ENCODE data around the gene NAA25.
"Not testable (repeated sequence)": the region's sequence is repeated elsewhere in the genome, so short reads cannot be mapped to it uniquely, and the experiment has no call there.

Gene NAA25

DNA sequence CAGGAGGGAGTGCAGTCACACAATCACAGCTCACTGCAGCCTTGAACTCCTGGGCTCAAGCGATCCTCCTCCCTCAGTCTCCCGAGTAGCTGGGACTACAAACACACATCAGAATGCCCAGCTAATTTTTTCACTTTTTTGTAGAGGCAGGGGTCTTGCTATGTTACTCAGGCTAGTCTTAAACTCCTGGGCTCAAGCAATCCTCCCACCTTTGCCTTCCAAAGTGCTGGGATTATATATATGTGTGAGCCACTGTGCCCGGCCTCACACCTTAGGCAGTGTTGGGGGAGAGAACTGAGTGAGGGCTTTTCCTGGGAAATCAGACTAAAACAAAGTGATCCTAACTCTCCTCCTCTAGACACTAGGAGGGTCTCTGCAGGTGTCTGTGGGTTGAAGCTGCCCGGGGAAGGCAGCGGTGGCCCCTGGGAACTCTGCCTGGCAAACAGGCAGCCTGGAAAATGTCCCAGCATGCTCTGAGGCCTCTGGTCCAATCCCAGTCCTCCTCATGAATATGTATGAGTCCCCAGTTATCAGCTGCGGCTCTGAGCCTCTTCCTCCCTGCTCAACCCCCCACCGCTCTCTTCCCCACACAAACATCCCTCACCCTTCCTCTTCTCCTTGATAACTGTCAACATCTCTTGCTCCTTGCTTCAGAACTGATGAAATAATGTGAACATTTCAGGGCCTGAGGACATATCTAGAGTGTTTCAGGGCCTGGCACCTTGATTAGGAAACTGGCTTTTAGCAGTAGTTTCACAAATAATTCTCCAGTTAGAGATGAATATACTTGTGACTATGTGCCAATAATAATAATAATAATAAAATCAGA, 7.9 kb upstream of the NAA25 start:
- DNase-seq = no peak

- no peak for DNase-seq
Observed at GRCh38 chr12:112115259-112116045, 6.9 kb upstream of the NAA25 start.

- no peak for DNase-seq
Observed at GRCh38 chr12:112112409-112113133, 4.0 kb upstream of the NAA25 start.

DNA sequence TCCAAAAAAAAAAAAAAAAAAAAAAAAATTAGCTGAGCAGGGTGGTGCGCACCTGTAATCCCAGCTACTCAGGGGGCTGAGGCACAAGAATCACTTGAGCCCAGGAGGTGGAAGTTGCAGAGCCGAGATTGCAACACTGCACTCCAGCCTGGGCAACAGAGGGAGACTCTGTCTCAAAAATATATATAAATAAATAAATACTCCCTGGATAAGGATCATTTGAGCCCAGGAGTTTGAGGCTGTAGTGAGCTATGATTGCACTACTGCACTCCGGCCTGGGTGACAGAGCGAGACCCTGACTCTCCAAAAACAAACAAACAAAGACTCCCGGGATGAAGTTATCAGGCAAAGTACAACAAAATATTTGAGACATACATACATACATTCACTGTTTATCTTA, 3.3 kb upstream of the NAA25 start:
- DNase-seq = no peak

GRCh38 chr12:112110787-112111662, 2.4 kb upstream of the NAA25 start:
- DNase-seq = not testable (repeated sequence)

GRCh38 chr12:112107306-112108201, 1.0 kb downstream of the NAA25 start:
- DNase-seq = no peak

DNA sequence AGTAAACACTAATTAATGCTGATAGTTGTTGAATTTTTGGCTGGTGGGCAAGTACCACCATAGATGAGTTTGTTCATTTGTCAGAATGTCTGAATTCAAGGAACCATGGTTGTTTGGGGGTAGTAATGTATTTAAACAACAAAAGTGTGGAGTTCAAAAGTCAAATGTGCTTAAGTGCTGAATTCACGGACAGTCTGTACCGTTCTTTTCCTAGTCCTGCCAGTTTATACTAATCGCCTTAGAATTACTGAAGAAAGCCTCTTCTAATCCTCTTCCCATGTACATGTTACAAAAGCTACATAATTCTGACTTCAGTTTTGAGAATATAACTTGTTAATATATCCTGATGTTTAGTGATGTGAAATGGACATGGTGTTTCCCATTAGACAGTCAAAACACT, 2.7 kb downstream of the NAA25 start:
- DNase-seq = no peak

DNA sequence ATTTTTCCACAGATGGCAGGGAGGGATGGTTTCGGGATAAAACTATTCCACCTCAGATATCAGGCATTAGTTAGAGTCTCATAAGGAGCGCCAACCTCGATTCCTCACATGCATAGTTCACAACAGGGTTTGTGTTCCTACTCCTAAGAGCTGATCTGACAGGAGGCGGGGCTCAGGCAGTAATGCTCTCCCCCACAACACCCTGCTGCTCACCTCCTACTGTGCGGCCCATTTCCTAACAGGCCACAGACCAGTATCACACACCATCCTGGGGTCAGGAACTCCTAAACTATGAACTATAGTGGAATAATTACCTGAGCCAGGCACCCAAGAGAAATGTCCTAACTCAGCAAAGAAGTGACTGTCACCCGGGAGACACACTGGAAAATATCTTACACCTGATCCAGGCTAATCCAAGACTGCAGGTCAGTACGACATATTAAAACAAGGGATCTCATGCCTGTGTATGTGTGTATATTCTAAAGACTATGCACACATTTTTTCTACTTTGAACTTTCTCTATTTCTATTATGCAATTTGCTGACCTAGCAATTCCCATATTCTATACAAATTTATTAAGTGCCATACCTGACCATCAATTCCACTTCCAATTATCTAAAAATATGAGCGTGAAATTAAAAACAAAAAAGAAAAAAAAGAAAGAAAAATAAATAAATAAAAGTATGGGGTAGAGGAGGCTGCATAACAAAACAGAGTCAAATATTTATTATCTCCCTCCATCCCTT, 4.7 kb downstream of the NAA25 start:
- DNase-seq = no peak

GRCh38 chr12:112102746-112103145, 5.8 kb downstream of the NAA25 start:
- DNase-seq = not testable (repeated sequence)

- DNase-seq = no peak
Observed at GRCh38 chr12:112102127-112102526, 6.5 kb downstream of the NAA25 start.

GRCh38 chr12:112100500-112100899, 8.1 kb downstream of the NAA25 start:
- not testable (repeated sequence) for DNase-seq

- no peak for DNase-seq
Observed at GRCh38 chr12:112097641-112098040, 10.9 kb downstream of the NAA25 start.

DNA sequence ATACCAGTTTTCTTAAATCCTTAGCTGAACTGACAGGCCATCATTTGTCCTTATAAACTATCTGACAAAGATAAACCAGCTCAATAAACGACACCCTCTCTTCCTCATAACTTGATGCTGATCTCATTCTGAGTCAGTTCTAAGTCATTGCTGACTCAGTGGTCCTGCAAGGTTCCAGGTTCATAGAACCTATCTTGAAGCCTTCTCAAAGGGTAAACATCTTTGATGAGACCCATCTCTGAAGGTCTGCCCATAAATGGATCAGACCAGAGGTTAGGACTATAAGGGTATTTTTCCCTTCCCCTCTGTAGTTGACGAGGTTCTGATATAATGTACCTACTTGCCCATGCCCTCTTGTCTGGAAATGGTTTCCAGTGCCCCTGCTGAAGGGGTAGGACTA, 11.9 kb downstream of the NAA25 start:
- no peak for DNase-seq

GRCh38 chr12:112096070-112096469, 12.5 kb downstream of the NAA25 start:
- no peak for DNase-seq

DNA sequence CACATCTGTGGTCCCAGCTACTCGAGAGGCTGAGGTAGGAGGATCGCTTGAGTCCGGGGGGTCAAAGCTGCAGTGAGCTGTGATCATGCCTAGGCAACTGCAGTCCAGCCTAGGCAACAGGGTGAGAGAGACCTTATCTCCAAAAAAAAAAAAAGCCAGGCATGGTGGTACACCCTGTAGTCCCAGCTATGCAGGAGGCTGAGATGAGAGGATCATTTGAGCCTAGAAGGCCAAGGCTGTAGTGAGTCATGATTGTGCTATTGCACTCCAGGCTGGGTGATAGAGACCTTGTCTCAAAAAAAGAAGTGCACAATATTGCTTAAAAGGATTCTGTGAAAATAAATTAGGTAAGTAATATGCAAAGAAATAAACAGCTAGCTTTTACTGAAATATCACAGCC, 17.0 kb downstream of the NAA25 start:
- DNase-seq = no peak

DNA sequence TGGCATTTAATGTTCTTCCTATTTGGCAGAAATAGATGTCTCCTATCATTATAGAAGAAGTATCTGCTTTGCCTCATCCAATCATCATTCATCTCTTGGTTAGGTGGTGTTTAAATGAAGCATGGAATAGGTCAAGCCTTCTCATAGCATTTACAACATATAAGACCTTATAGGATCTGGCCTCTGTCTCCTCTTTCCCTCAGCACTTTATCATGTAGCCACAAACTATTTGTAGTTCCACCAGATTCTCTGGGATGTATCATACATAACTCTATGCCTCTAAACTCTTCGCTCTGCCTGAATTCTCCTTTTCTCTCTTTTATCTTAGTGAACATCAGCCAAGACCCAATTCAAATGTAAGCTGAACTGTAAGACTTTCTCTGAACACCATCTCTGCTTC, 20.7 kb downstream of the NAA25 start:
- no peak for DNase-seq

DNA sequence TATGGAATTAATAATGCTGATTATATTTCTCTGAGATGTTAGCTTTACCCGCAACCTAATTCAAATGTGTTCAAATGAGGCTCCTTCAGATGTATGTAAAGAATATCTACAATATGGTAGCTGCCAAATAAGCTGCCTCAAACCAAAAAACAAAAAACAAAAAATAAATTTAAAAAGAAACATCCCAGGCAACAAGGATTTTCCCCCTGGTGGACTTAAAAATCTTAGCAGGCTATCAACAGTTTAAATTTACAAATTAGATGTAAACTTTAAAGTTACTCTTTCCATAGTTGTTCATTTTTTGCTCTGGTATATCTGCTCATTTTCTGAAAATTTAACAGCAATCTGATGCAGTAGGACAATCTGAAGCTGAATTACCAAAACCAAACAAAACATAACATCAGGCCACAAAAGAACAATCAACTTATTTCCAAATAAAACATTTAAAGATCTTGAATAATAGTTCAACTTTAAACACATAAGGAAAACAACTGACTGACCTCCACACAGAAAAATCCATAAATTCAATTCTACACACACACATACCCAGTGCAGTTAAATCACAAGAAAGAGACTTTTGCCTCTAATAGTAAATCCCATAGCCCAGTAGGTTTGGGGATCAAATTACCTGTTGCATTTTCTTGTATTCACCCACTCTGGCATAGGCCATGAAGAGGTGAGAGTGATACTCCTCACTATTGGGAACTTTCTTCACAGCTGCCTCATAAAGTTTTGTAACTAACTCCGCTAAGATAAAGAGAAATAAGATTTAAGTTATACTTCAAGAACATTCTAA, 21.3 kb downstream of the NAA25 start:
- no peak for DNase-seq

DNA sequence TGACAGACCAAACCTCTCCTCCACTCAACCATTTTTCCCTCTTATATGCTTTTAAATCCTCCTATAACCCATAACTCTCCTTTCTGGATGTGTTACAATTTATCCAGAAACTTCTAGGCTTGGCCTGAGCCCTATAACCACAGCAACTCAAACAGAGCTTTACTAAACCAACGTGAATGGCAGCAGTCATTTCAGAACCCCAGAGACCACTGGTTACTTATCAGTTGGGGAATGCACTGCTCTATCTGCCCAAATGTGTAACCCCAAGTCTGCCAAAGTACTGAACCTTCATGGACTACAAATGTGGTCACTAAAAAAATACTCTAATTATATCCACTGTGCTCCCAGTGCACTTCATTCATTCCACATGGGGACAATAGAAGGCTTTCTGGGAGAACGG, 42.0 kb downstream of the NAA25 start:
- no peak for DNase-seq

- no peak for DNase-seq
Observed at GRCh38 chr12:112063273-112063672, 45.3 kb downstream of the NAA25 start.

GRCh38 chr12:112061137-112061536, 47.4 kb downstream of the NAA25 start:
- no peak for DNase-seq

Measured in NCI-H1105 treated with DMSO at 0.1 percent for 48 hours (cell line).